Naive thymus-derived CD4-positive, alpha-beta T cell (primary cell): ENCODE results near the gene KDM3A. TPM values are rescaled to one million over a fixed set of nuclear protein-coding genes. Genes with fewer than 3 reads are reported as not detected.

Source experiments
- ATAC-seq: fragments of 150-1000 bp; cut with Tn5 transposase; 2 replicates; pipeline ENCODE4 v1.10.0; 2021; ENCODE audit warnings: mild to moderate bottlenecking, moderate library complexity
- CTCF ChIA-PET: fragments of 350-600 bp; sonication (Branson Sonifier 250); formaldehyde crosslinking; loops from one replicate; lab custom pipeline; 2021; ENCODE audit warnings: antibody characterized with exemption; lab: Charles Lee
- POLR2A ChIA-PET: fragments of 350-600 bp; sonication (Branson Sonifier 250); formaldehyde crosslinking; loops from one replicate; lab custom pipeline; 2021; ENCODE audit warnings: antibody characterized with exemption, inconsistent platforms; lab: Charles Lee
- DNase-seq, 9 donors: peaks; one replicate each; pipeline versions ENCODE4 v3.0.0 to v3.0.0-alpha.2; 2020 to 2022; ENCODE audit warnings: mixed read lengths in 1 of 9
- H3K27ac ChIP-seq: one replicate; pipeline ENCODE4 v1.7.0; 2013; ENCODE audit warnings: mild to moderate bottlenecking, low read depth, low read length, moderate library complexity
- H3K27me3 ChIP-seq, 2 donors: one replicate each; pipeline ENCODE4 v1.7.0; 2013; ENCODE audit warnings: low read length in 2 of 2, mild to moderate bottlenecking in 2 of 2, moderate library complexity in 2 of 2; ENCODE audit not compliant: control insufficient read depth in 2 of 2, insufficient read depth in 2 of 2
- H3K36me3 ChIP-seq, 3 experiments: 1 replicate in 2 of 3; 2 replicates in 1 of 3; pipeline ENCODE4 v1.7.0; 2013; ENCODE audit warnings: low read length in 3 of 3, mild to moderate bottlenecking in 3 of 3, moderate library complexity in 1 of 3; ENCODE audit not compliant: insufficient read depth in 3 of 3, control insufficient read depth in 2 of 3
- H3K4me1 ChIP-seq, 2 donors: one replicate each; pipeline ENCODE4 v1.7.0; 2013; ENCODE audit warnings: low read length in 2 of 2, mild to moderate bottlenecking in 2 of 2, moderate library complexity in 1 of 2; ENCODE audit not compliant: control insufficient read depth in 2 of 2, insufficient read depth in 2 of 2
- H3K4me3 ChIP-seq: 2 replicates; pipeline ENCODE4 v1.7.0; 2013; ENCODE audit warnings: mild to moderate bottlenecking, low read length
- H3K9me3 ChIP-seq, 3 experiments: 1 replicate in 2 of 3; 2 replicates in 1 of 3; pipeline ENCODE4 v1.7.0; 2013; ENCODE audit warnings: low read length in 3 of 3; ENCODE audit not compliant: control insufficient read depth in 2 of 3
- H3K27ac Mint-ChIP-seq, 9 donors: one replicate each; pipeline ENCODE4 v1.8.0; 2020 to 2022; ENCODE audit warnings: mixed read lengths in 9 of 9, mild to moderate bottlenecking in 8 of 9, moderate library complexity in 5 of 9, inconsistent platforms in 2 of 9
- H3K27me3 Mint-ChIP-seq, 5 donors: one replicate each; pipeline ENCODE4 v1.8.0; 2021 to 2022; ENCODE audit warnings: mixed read lengths in 5 of 5, mild to moderate bottlenecking in 1 of 5
- H3K36me3 Mint-ChIP-seq, 5 donors: one replicate each; pipeline ENCODE4 v1.8.0; 2020 to 2022; ENCODE audit warnings: mixed read lengths in 5 of 5, mild to moderate bottlenecking in 3 of 5, inconsistent platforms in 1 of 5
- H3K4me1 Mint-ChIP-seq, 7 donors: one replicate each; pipeline ENCODE4 v1.8.0; 2020 to 2022; ENCODE audit warnings: mixed read lengths in 7 of 7, mild to moderate bottlenecking in 3 of 7, inconsistent platforms in 1 of 7
- H3K4me3 Mint-ChIP-seq, 10 donors: one replicate each; pipeline ENCODE4 v1.8.0; 2020 to 2022; ENCODE audit warnings: mild to moderate bottlenecking in 10 of 10, mixed read lengths in 10 of 10, moderate library complexity in 6 of 10, inconsistent platforms in 2 of 10
- H3K9me3 Mint-ChIP-seq, 11 donors: one replicate each; pipeline ENCODE4 v1.8.0; 2020 to 2022; ENCODE audit warnings: mixed read lengths in 11 of 11, mild to moderate bottlenecking in 4 of 11, inconsistent platforms in 1 of 11, moderate library complexity in 1 of 11
- intact Hi-C, 2 donors: fragments of 100-400 bp; cut with micrococcal nuclease; formaldehyde crosslinking; loops; one replicate each; pipeline ENCODE4 v1.15.1; 2023
- polyA plus RNA-seq, 2 donors: library from polyadenylated mRNA; unstranded; fragments of 300-500 nt; fragmentation: Illumina TruSeq; gene quantifications; one replicate each; pipeline ENCODE4 v1.2.3, GENCODE V29; 2021
- total RNA-seq, 6 experiments: library from RNA in 5 of 6; stranded (reverse) in 5 of 6; gene quantifications; 1 replicate in 5 of 6; 2 replicates in 1 of 6; pipeline ENCODE4 v1.2.3 and lab custom pipeline; 2021 to 2026

KDM3A gene
- total and polyA plus RNA-seq, 7 experiments from 2014 or later, result 17.7 to 191 (median 145) TPM

GRCh38 chr2:86441882-86442641 lies 891 bp downstream of the KDM3A start:
- DNase-seq (peak; percentile 50 to 81 (median 76)), ATAC-seq (peak; percentile 21)
- Histone ChIP-seq H3K4me3 (peak overlapping the region; percentile 88), H3K36me3 (peaks cover 0 to 10% (median 8%) of the 10 kb centered on the region in 3 experiments), H3K9me3 (peaks cover 0 to 9% (median 8%) of the 10 kb centered on the region in 3 experiments), H3K27ac (peak overlapping the region; percentile 78), H3K4me1 (peaks cover 39 to 44% of the 10 kb centered on the region in 2 donors), H3K27me3 (no peaks in the 10 kb centered on the region)
- Mint-ChIP-seq H3K4me3 (peak overlapping the region; percentile 92 to 99 (median 97)), H3K36me3 (peaks cover 14 to 54% (median 41%) of the 10 kb centered on the region in 5 donors), H3K9me3 (peaks cover 3 to 40% (median 21%) of the 10 kb centered on the region in 11 donors), H3K27me3 (peaks cover 0 to 4% (median 0%) of the 10 kb centered on the region in 5 donors), H3K4me1 (peaks cover 39 to 59% (median 56%) of the 10 kb centered on the region in 7 donors), H3K27ac (peak overlapping the region; percentile 94 to 99 (median 98))
- POLR2A ChIA-PET, result interaction anchor here (0.7 to 5.1 kb wide), 37 partner anchors 7 to 1115 kb away, joined by 3 to 97 read pairs (median 5); partner anchors contain the start of genes CHMP3, IMMT, MRPL35 and POLR1A
- CTCF ChIA-PET, result interaction anchor here (0.8 to 1.7 kb wide), 6 partner anchors 26 to 221 kb away, joined by 3 to 11 read pairs (median 3); no protein-coding TSS in a partner anchor
- intact Hi-C loops, result loop anchor here (1.0 to 10.0 kb wide), 20 partner anchors 26 to 1115 kb away; partner anchors contain the start of genes CHMP3 (in 2 of the 2), IMMT (in 2 of the 2), MRPL35 (in 2 of the 2) and USP39 (in 2 of the 2)

DNA sequence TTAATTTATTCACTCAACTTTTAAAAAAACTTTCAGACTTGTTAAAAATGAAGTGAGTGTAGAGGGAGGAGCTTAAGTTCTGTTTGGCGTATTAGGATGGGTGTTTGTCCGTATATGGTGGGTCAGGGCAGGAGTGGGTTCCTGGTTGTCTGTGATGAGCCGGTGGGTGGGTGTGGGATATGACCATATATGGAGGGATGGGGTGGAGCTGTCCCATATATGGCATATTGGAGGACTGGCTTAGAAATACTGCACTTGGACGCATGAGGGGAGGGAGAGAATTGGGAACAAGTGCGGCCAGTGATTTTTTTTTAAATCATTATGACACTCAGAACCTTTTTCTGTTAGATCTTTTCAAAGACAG lies 1.5 kb downstream of the KDM3A start:
- ATAC-seq (peak; percentile 66), DNase-seq (peak; percentile 20 to 86 (median 68))
- Mint-ChIP-seq H3K27me3 (peaks cover 0 to 4% (median 0%) of the 10 kb centered on the region in 5 donors), H3K36me3 (peaks cover 14 to 56% (median 46%) of the 10 kb centered on the region in 5 donors), H3K27ac (peak overlapping the region; percentile 94 to 99 (median 98)), H3K4me1 (peaks cover 42 to 65% (median 61%) of the 10 kb centered on the region in 7 donors), H3K4me3 (peak overlapping the region; percentile 92 to 99 (median 97)), H3K9me3 (peaks cover 3 to 35% (median 17%) of the 10 kb centered on the region in 11 donors)
- Histone ChIP-seq H3K27me3 (no peaks in the 10 kb centered on the region), H3K4me1 (peaks cover 45 to 49% of the 10 kb centered on the region in 2 donors), H3K9me3 (peaks cover 0 to 9% (median 8%) of the 10 kb centered on the region in 3 experiments), H3K27ac (peak overlapping the region; percentile 78), H3K36me3 (peaks cover 0 to 10% (median 8%) of the 10 kb centered on the region in 3 experiments), H3K4me3 (peak overlapping the region; percentile 88)
- intact Hi-C loops, result loop anchor here (1.0 to 10.0 kb wide), 12 partner anchors 26 to 1115 kb away; partner anchors contain the start of genes USP39 (in 2 of the 2), C2orf68 (in 1 of the 2), IMMT (in 1 of the 2) and MRPL35 (in 1 of the 2)
- POLR2A ChIA-PET, result interaction anchor here (0.7 to 5.1 kb wide), 24 partner anchors 9 to 1115 kb away, joined by 3 to 97 read pairs (median 8); partner anchors contain the start of genes CHMP3, IMMT, MRPL35 and POLR1A
- CTCF ChIA-PET, result interaction anchor here (0.8 to 1.6 kb wide), 4 partner anchors 26 to 221 kb away, joined by 3 to 5 read pairs (median 3); no protein-coding TSS in a partner anchor

DNA sequence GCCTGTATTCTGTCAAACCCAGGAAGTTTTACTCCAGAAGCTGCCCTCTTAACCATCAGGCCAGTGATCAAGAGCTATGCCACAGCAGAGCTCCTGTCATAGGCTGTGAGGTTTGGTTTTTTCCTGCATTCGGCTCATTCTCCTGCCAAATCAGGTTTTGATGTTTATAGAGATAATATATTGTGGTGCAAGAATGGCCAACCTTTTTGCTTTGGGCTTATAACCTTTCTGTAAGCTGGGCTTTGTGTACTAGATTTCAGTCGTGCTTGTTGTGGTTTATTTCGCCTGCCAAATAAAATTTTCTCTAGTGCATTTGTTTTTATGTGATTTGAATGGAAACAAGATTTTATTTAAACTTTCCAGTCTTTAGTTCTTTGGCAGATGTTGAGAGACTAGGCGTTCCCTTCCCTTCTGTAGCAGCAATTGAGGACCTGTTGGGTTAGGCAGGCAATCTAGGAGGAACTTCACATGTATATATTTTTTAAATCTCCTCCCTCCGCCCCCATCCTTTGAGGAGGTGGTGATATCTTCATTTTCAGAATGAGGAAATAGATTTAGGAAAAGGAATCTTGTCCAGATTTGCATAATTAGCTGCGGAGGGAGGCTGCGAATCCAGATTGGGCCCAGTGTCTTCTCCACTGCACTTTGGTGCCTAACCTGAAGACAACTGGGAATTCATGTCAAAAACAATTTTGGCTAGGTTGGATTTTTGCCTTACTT lies 2.6 kb downstream of the KDM3A start:
- H3K4me1 Mint-ChIP-seq, result peaks cover 53 to 77% (median 73%) of the 10 kb centered on the region in 7 donors
- H3K27ac ChIP-seq, result peak overlapping the region; percentile 78

DNA sequence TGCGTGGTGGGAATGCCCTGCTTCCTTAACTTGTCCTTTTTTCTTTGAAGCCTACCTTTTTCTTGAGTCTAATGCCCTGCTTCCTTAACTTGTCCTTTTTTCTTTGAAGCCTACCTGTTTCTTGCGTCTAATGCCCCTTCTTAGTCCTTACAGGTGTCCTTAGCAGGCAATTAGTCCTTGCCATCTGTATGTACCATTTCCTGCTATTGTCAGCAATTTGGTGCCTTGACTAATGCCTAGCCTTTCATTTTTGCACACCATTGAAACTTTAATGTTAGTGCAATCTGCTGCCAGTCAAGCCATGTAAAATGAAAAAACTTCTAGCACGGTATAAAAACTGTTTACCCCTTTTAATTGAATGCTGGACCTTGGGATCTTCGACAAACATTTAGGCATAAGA lies 4.3 kb downstream of the KDM3A start:
- H3K9me3 Mint-ChIP-seq, result peaks cover 2 to 8% (median 3%) of the 10 kb centered on the region in 11 donors
- H3K36me3 Mint-ChIP-seq, result peaks cover 19 to 67% (median 60%) of the 10 kb centered on the region in 5 donors
- H3K4me1 ChIP-seq, result peaks cover 56 to 59% of the 10 kb centered on the region in 2 donors
- no peak overlapping the region for H3K4me3 ChIP-seq
- ATAC-seq, result no peak
- no peak overlapping the region for H3K27ac ChIP-seq
- peaks cover 0 to 4% (median 0%) of the 10 kb centered on the region in 5 donors for H3K27me3 Mint-ChIP-seq
- peaks cover 7 to 22% (median 18%) of the 10 kb centered on the region in 3 experiments for H3K36me3 ChIP-seq
- peak overlapping the region; percentile 37 to 99 (median 68) for H3K4me3 Mint-ChIP-seq
- peak overlapping the region in 7 of 9 donors; percentile 1 to 97 (median 34) for H3K27ac Mint-ChIP-seq
- peaks cover 62 to 90% (median 82%) of the 10 kb centered on the region in 7 donors for H3K4me1 Mint-ChIP-seq
- H3K27me3 ChIP-seq, result no peaks in the 10 kb centered on the region
- H3K9me3 ChIP-seq, result no peaks in the 10 kb centered on the region
- intact Hi-C loops, result loop anchor here in 1 of 2 donors (10.0 kb wide), 2 partner anchors 221 to 831 kb away; partner anchors contain the start of genes C2orf68 and USP39
- no peak for DNase-seq
- ChIA-PET POLR2A (interaction anchor here (0.7 kb wide), 1 partner anchor 592 kb away, joined by 3 read pairs; no protein-coding TSS in a partner anchor), CTCF (no interaction called here)

More for the DNA sequence above, 2.6 kb downstream of the KDM3A start:
- Mint-ChIP-seq H3K4me3 (peak overlapping the region; percentile 92 to 99 (median 97)), H3K36me3 (peaks cover 14 to 59% (median 57%) of the 10 kb centered on the region in 5 donors), H3K9me3 (peaks cover 3 to 24% (median 15%) of the 10 kb centered on the region in 11 donors), H3K27ac (peak overlapping the region in 7 of 9 donors; percentile 94 to 99 (median 98)), H3K27me3 (peaks cover 0 to 4% (median 0%) of the 10 kb centered on the region in 5 donors)
- H3K4me3 ChIP-seq, result peak overlapping the region; percentile 88
- CTCF ChIA-PET, result no interaction called here
- H3K4me1 ChIP-seq, result peaks cover 52 to 56% of the 10 kb centered on the region in 2 donors
- no peaks in the 10 kb centered on the region for H3K27me3 ChIP-seq
- POLR2A ChIA-PET, result interaction anchor here (0.9 to 5.1 kb wide), 10 partner anchors 8 to 248 kb away, joined by 3 to 97 read pairs (median 28); partner anchors contain the start of genes CHMP3 and IMMT
- ATAC-seq (no peak), DNase-seq (no peak)
- H3K36me3 ChIP-seq, result peaks cover 0 to 10% (median 8%) of the 10 kb centered on the region in 3 experiments
- intact Hi-C loops, result loop anchor here (2.0 to 10.0 kb wide), 7 partner anchors 219 to 1116 kb away; partner anchors contain the start of genes C2orf68 (in 1 of the 2), ST3GAL5 (in 1 of the 2), TGOLN2 (in 1 of the 2) and TMEM150A (in 1 of the 2)
- H3K9me3 ChIP-seq, result peaks cover 0 to 9% (median 8%) of the 10 kb centered on the region in 3 experiments

DNA sequence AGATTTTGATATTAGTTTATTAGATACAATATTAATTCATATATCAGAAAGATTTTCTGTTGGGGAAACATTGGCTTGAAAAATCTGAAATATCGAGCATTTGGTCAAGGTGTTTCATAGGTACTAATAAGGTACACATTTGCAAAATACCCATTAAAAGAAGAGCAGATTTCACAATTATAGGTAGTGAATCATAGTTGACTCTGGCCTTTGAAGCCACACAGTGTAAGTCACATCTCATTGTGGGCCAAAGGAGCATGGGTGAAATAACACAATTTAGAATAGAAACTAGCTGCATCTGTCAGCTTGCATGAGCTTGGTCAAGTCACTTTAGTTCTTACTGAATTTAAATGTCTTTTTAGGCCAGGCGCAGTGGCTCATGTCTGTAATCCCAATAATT lies 4.9 kb downstream of the KDM3A start:
- no peak overlapping the region for H3K27ac ChIP-seq
- ChIA-PET POLR2A (no interaction called here), CTCF (interaction anchor here (0.8 kb wide), 1 partner anchor 42 kb away, joined by 4 read pairs; no protein-coding TSS in a partner anchor)
- no peak for DNase-seq
- peaks cover 56 to 59% of the 10 kb centered on the region in 2 donors for H3K4me1 ChIP-seq
- Mint-ChIP-seq H3K27ac (no peak overlapping the region), H3K27me3 (peaks cover 0 to 2% (median 0%) of the 10 kb centered on the region in 5 donors), H3K9me3 (peaks cover 0 to 2% (median 0%) of the 10 kb centered on the region in 11 donors), H3K4me3 (peak overlapping the region in 6 of 10 donors; percentile 13 to 99 (median 93)), H3K4me1 (peaks cover 61 to 90% (median 83%) of the 10 kb centered on the region in 7 donors), H3K36me3 (peaks cover 20 to 72% (median 63%) of the 10 kb centered on the region in 5 donors)
- H3K9me3 ChIP-seq, result no peaks in the 10 kb centered on the region
- no peak overlapping the region for H3K4me3 ChIP-seq
- H3K36me3 ChIP-seq, result peaks cover 11 to 28% (median 24%) of the 10 kb centered on the region in 3 experiments
- no peak for ATAC-seq
- intact Hi-C loops, result loop anchor here in 1 of 2 donors (10.0 kb wide), 2 partner anchors 221 to 831 kb away; partner anchors contain the start of genes C2orf68 and USP39
- no peaks in the 10 kb centered on the region for H3K27me3 ChIP-seq
